ENCODE measurements around the gene NTSR1. TPM values are rescaled to one million over a fixed set of nuclear protein-coding genes. Genes with fewer than 3 reads are reported as not detected.

NTSR1 gene
- total and polyA plus RNA-seq, 2 of the 8 experiments (the other 6 are each of a cell fraction or from before 2014, with no cell fraction given): 0.53 to 0.89 TPM

DNA sequence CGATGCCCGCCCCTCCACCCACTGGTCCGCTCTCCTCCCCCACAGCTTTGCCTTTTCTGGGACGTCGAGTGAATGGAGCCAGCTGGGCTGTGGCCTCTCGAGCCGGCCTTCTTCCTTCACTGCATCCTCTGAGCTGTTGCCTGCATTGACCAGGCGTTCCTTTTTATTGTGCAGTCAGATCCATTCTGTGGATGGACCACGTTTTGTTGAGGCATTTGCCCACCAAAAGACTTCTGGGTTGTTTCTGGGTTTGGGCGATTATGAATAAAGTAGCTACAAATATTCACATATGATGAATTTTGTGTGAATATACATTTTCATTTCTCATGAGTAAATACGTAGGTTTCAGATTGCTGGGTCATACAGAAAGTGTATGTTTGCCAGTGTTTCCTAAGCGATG is 9.9 kb downstream of the NTSR1 start:
- Histone ChIP-seq H2BK5ac (ENCODE audit: low read depth, low read length) (no peak overlapping the region), H3K4me1 (replicated peaks in 1 of 4; ENCODE audit: control insufficient read depth in 3 of 4, insufficient read depth in 4 of 4, low read length in 3 of 4) (no peaks in the 10 kb centered on the region), H3K9me3 (ENCODE audit: insufficient read depth in 2 of 2, low read depth in 1 of 2, low read length in 1 of 2) (peaks cover 0 to 12% of the 10 kb centered on the region in 2 experiments; a peak in 1 of 4 replicates), H3K27ac (ENCODE audit: low read depth, low read length) (no peak overlapping the region), H3K56ac (replicated peaks; ENCODE audit: insufficient read length, low read depth, low read length) (no peak overlapping the region), H3K27me3 (replicated peaks in 1 of 4; ENCODE audit: control insufficient read depth in 3 of 4, extremely low read depth in 1 of 4, insufficient read depth in 3 of 4, low read length in 3 of 4) (peaks cover 0 to 2% (median 0%) of the 10 kb centered on the region in 4 experiments; a peak in 1 of 7 replicates), H4K91ac (replicated peaks; ENCODE audit: insufficient read length, low read length) (no peak overlapping the region), H3K9ac (replicated peaks in 1 of 4; ENCODE audit: extremely low read depth in 1 of 4, low read depth in 3 of 4, low read length in 3 of 4) (no peak overlapping the region), H3K4me2 (ENCODE audit: insufficient read depth in 1 of 2, low read depth in 2 of 2, low read length in 2 of 2) (no peak overlapping the region), H2BK12ac (ENCODE audit: low read depth, low read length) (no peak overlapping the region), H2BK120ac (replicated peaks; ENCODE audit: low read depth, low read length) (no peak overlapping the region), H3K18ac (ENCODE audit: extremely low read depth, low read length) (no peak overlapping the region), H3K23me2 (ENCODE audit: low read depth, low read length) (no peaks in the 10 kb centered on the region), H3K79me1 (ENCODE audit: low read depth, low read length) (no peaks in the 10 kb centered on the region), H4K5ac (ENCODE audit: insufficient read length, low read depth, low read length) (no peak overlapping the region), H2BK20ac (ENCODE audit: low read length) (no peak overlapping the region), H4K20me1 (replicated peaks in 1 of 2; ENCODE audit: control insufficient read depth in 1 of 2, insufficient read depth in 2 of 2, low read length in 2 of 2) (no peaks in the 10 kb centered on the region), H3K23ac (ENCODE audit: insufficient read length) (no peak overlapping the region), H4K8ac (ENCODE audit: extremely low read depth, insufficient read depth, low read length) (no peak overlapping the region), H3K79me2 (ENCODE audit: control insufficient read depth in 1 of 2, insufficient read depth in 2 of 2, low read length in 2 of 2) (no peaks in the 10 kb centered on the region), H3K14ac (ENCODE audit: insufficient read length) (no peak overlapping the region), H3K36me3 (ENCODE audit: control insufficient read depth in 2 of 4, insufficient read depth in 4 of 4, low read length in 3 of 4) (no peaks in the 10 kb centered on the region), H2AK5ac (ENCODE audit: low read depth, low read length) (no peak overlapping the region), H2BK15ac (ENCODE audit: low read length) (no peak overlapping the region), H2AFZ (ENCODE audit: low read length) (no peak overlapping the region), H3K4ac (replicated peaks; ENCODE audit: insufficient read length, low read depth, low read length) (no peak overlapping the region), H3K4me3 (ENCODE audit: extremely low read depth in 1 of 4, insufficient read depth in 2 of 4, low read depth in 3 of 4, low read length in 4 of 4) (no peak overlapping the region)
- FAIRE-seq: no peak
- POLR2A ChIA-PET (ENCODE audit: partially characterized antibody): interaction anchor here (1.2 kb wide), 1 partner anchor 11 kb away, joined by 4 read pairs; no protein-coding TSS in a partner anchor
- DNase-seq (ENCODE audit: low read depth in 1 of 2, low spot score in 2 of 2): no peak
- CTCF ChIA-PET (ENCODE audit: partially characterized antibody): interaction anchor here (0.5 to 2.3 kb wide), 5 partner anchors 11 to 89 kb away, joined by 3 to 18 read pairs (median 4); partner anchors contain the start of gene NTSR1
- 72% methylated on average over 9 of the region's 12 CpGs; no CpG with 5 or more reads in 1 of the 2 experiments for WGBS, 2 experiments (ENCODE audit: extremely low coverage in 1 of 2, insufficient coverage in 1 of 2, insufficient read length in 1 of 2, insufficient replicate concordance in 2 of 2, low coverage in 1 of 2, low lambda C conversion rate in 2 of 2, missing lambda C conversion rate in 1 of 2)
- TF ChIP-seq BRCA1 (IDR thresholded peaks at IDR 0.05; ENCODE audit: low read depth, low read length) (no peak), MAFK (IDR thresholded peaks at IDR 0.05; ENCODE audit: low read depth, low read length) (no peak), BACH1 (IDR thresholded peaks at IDR 0.05; ENCODE audit: low read length) (no peak), PHF8 (conservative IDR thresholded peaks at IDR 0.05; ENCODE audit: low read depth, low read length) (no peak), RXRA (IDR thresholded peaks at IDR 0.05; ENCODE audit: insufficient read depth, low read depth, low read length) (no peak), POLR2AphosphoS5 (IDR thresholded peaks at IDR 0.05; ENCODE audit: low read depth, low read length) (no peak), SP1 (IDR thresholded peaks at IDR 0.05; ENCODE audit: low read depth, low read length) (no peak), TEAD4 (IDR thresholded peaks at IDR 0.05; ENCODE audit: low read depth, low read length) (no peak), GABPA (IDR thresholded peaks at IDR 0.05; ENCODE audit: borderline replicate concordance, insufficient read depth, low read length) (no peak), CTCF (IDR thresholded peaks at IDR 0.05; ENCODE audit: control extremely low read depth in 1 of 3, insufficient read depth in 1 of 3, low read depth in 1 of 3, low read length in 3 of 3) (no peak), SIRT6 (IDR thresholded peaks at IDR 0.05; ENCODE audit: low read length) (no peak), YY1 (IDR thresholded peaks at IDR 0.05; ENCODE audit: low read depth, low read length) (no peak), GTF2F1 (IDR thresholded peaks at IDR 0.05; ENCODE audit: borderline replicate concordance, low read depth, low read length) (no peak)
